ENCODE results near the gene ZNF764. TPM values are rescaled to one million over a fixed set of nuclear protein-coding genes. Genes with fewer than 3 reads are reported as not detected.

The ZNF764 gene
- total and polyA plus RNA-seq, 2 experiments from 2014 or later, result 5.6 to 12.9 TPM

- TF ChIP-seq ETS1 (IDR thresholded peaks at IDR 0.05), result peak; percentile 13; the same call in 1 of the 2 replicates
Observed at GRCh38 chr16:30570636-30571444, 12.7 kb upstream of the ZNF764 start (continued).

GRCh38 chr16:30569746-30570635 lies 11.8 kb upstream of the ZNF764 start:
- no peak overlapping the region for H3K4me3 ChIP-seq
- peak overlapping the region; percentile 70; the same call in 1 of the 2 replicates for H3K4me2 ChIP-seq
- H3K9me2 ChIP-seq (ENCODE audit: insufficient read depth), result no peaks in the 10 kb centered on the region
- H3K27me3 ChIP-seq (ENCODE audit: insufficient read depth), result no peaks in the 10 kb centered on the region
- peak overlapping the region; percentile 86; the same call in 1 of the 2 replicates for H2AFZ ChIP-seq
- H4K20me1 ChIP-seq (replicated peaks; ENCODE audit: insufficient read depth), result no peaks in the 10 kb centered on the region; the same call in 1 of the 2 replicates
- ATAC-seq, result no peak
- H3F3A ChIP-seq (replicated peaks; ENCODE audit: low read depth), result 0 out of 2 replicates have a peak, but pooled peaks cover 12% of the 10 kb centered on the region
- TF ChIP-seq STAT1 (IDR thresholded peaks at IDR 0.05; ENCODE audit: unreplicated experiment) (no peak), ZNF114 (CRISPR knock-in tag; IDR thresholded peaks at IDR 0.05) (no peak)
- H3K4me1 Mint-ChIP-seq, result peaks cover 17% of the 10 kb centered on the region
- H3K9me3 Mint-ChIP-seq, result no peaks in the 10 kb centered on the region; the same call in 2 of the 3 replicates
- H3K4me3 Mint-ChIP-seq, result peak overlapping the region; percentile 96
- H3K36me3 ChIP-seq (ENCODE audit: insufficient read depth), result no peaks in the 10 kb centered on the region
- H3K4me1 ChIP-seq (ENCODE audit: insufficient read depth), result peaks cover 18% of the 10 kb centered on the region
- no peak overlapping the region for H3K27ac Mint-ChIP-seq
- no peaks in the 10 kb centered on the region for H3K36me3 Mint-ChIP-seq (ENCODE audit: low read depth)
- peaks cover 7% of the 10 kb centered on the region for H3K27me3 Mint-ChIP-seq (ENCODE audit: insufficient read depth, low read depth, poor library complexity)
- H3K27ac ChIP-seq (ENCODE audit: low read depth), result no peak overlapping the region
- H3K79me2 ChIP-seq (replicated peaks; ENCODE audit: insufficient read depth), result no peaks in the 10 kb centered on the region
- peak; percentile 16 for DNase-seq (ENCODE audit: low spot score)

DNA sequence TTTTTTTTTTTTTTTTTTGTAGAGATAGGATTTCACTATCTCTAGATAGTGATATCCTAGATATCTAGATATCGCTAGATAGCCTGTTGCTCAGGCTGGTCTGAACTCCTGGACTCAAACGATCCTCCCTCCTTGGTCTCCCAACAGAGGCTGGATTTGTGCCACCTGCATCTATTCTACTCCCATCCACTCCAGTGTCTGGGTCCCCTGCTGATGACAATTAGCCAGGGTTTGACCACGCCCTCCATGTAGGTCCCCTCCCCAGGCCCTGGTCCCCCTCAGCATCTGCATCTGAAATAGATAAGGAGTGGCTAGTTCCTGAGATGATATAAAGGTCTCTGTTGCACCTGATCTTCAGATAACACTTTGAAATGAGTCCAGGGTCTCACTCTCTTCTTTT lies 11.1 kb upstream of the ZNF764 start:
- no peak overlapping the region for H2AFZ ChIP-seq
- ATAC-seq, result no peak

More for the DNA sequence above, 11.1 kb upstream of the ZNF764 start:
- Histone ChIP-seq H3K27me3 (ENCODE audit: insufficient read depth) (no peaks in the 10 kb centered on the region), H3K4me3 (no peak overlapping the region), H4K20me1 (replicated peaks; ENCODE audit: insufficient read depth) (no peaks in the 10 kb centered on the region; the same call in 1 of the 2 replicates), H3K4me2 (peak overlapping the region; percentile 49; the same call in 1 of the 2 replicates), H3K4me1 (ENCODE audit: insufficient read depth) (peaks cover 18% of the 10 kb centered on the region), H3F3A (replicated peaks; ENCODE audit: low read depth) (0 out of 2 replicates have a peak, but pooled peaks cover 9% of the 10 kb centered on the region), H3K36me3 (ENCODE audit: insufficient read depth) (no peaks in the 10 kb centered on the region), H3K9me2 (ENCODE audit: insufficient read depth) (no peaks in the 10 kb centered on the region), H3K79me2 (replicated peaks; ENCODE audit: insufficient read depth) (no peaks in the 10 kb centered on the region), H3K27ac (ENCODE audit: low read depth) (no peak overlapping the region)
- peaks cover 7% of the 10 kb centered on the region for H3K27me3 Mint-ChIP-seq (ENCODE audit: insufficient read depth, low read depth, poor library complexity)
- H3K9me3 Mint-ChIP-seq, result no peaks in the 10 kb centered on the region; the same call in 2 of the 3 replicates
- TF ChIP-seq, protein P1, sequence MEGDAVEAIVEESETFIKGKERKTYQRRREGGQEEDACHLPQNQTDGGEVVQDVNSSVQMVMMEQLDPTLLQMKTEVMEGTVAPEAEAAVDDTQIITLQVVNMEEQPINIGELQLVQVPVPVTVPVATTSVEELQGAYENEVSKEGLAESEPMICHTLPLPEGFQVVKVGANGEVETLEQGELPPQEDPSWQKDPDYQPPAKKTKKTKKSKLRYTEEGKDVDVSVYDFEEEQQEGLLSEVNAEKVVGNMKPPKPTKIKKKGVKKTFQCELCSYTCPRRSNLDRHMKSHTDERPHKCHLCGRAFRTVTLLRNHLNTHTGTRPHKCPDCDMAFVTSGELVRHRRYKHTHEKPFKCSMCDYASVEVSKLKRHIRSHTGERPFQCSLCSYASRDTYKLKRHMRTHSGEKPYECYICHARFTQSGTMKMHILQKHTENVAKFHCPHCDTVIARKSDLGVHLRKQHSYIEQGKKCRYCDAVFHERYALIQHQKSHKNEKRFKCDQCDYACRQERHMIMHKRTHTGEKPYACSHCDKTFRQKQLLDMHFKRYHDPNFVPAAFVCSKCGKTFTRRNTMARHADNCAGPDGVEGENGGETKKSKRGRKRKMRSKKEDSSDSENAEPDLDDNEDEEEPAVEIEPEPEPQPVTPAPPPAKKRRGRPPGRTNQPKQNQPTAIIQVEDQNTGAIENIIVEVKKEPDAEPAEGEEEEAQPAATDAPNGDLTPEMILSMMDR (conservative IDR thresholded peaks at IDR 0.05; ENCODE audit: low read depth in 2 of 2), result no peak
- no peak for DNase-seq (ENCODE audit: low spot score)
- H3K27ac Mint-ChIP-seq, result no peak overlapping the region
- peaks cover 17% of the 10 kb centered on the region for H3K4me1 Mint-ChIP-seq
- no peaks in the 10 kb centered on the region for H3K36me3 Mint-ChIP-seq (ENCODE audit: low read depth)
- H3K4me3 Mint-ChIP-seq, result no peak overlapping the region

All from GM23338 (cell line).